ENCODE data around the gene BCAR3.

BCAR3 gene

DNA sequence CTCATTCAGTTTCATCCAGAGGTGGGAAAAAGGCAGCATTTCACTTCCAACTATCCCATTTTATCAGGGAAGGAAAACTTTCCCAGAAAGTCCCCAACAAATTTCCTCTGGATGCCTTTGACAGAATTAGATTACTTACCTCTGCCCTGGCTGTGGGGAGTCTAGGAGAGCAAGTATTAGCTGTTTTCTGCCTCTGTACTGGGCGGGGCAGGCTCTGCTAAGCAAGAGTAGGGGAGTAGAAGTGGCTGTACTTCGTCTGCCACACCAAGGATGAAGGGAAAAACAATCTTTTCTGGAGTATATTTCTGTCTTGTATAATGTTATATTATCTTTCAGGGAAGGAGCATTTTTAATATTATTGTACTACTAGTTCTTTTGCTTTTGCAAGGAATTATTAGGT lies 155.2 kb downstream of the BCAR3 start:
- Histone ChIP-seq H3K23ac (ENCODE audit: low read length in 2 of 2) (no peak overlapping the region), H3K27ac (ENCODE audit: low read length, poor library complexity, severe bottlenecking) (no peak overlapping the region), H4K8ac (ENCODE audit: low read length) (no peak overlapping the region), H4K91ac (ENCODE audit: low read length) (no peak overlapping the region), H3K4me3 (ENCODE audit: insufficient read depth in 1 of 2, low read depth in 1 of 2, low read length in 2 of 2) (no peak overlapping the region), H3K9ac (ENCODE audit: low read length) (no peak overlapping the region), H2BK12ac (ENCODE audit: low read length in 2 of 2) (no peak overlapping the region), H3K4ac (ENCODE audit: low read depth in 1 of 2, low read length in 2 of 2) (no peak overlapping the region), H2AK5ac (ENCODE audit: low read length, severe bottlenecking) (no peak overlapping the region), H3K14ac (ENCODE audit: low read length in 2 of 2) (no peak overlapping the region), H3K27me3 (ENCODE audit: control insufficient read depth in 1 of 2, insufficient read depth in 1 of 2, low read length in 2 of 2) (no peaks in the 10 kb centered on the region), H3K4me2 (ENCODE audit: low read length, poor library complexity, severe bottlenecking) (no peak overlapping the region), H3K36me3 (ENCODE audit: control insufficient read depth in 1 of 2, insufficient read depth in 2 of 2, low read depth in 1 of 2, low read length in 2 of 2) (no peaks in the 10 kb centered on the region), H2BK120ac (ENCODE audit: low read depth, low read length) (no peak overlapping the region), H3K79me1 (replicated peaks; ENCODE audit: low read length, poor library complexity, severe bottlenecking) (peaks cover 7% of the 10 kb centered on the region), H2BK5ac (ENCODE audit: low read depth, low read length, poor library complexity, severe bottlenecking) (no peak overlapping the region), H2AFZ (ENCODE audit: low read depth, low read length) (no peak overlapping the region), H3K9me3 (ENCODE audit: control insufficient read depth, low read length) (no peaks in the 10 kb centered on the region), H3K4me1 (ENCODE audit: control insufficient read depth, insufficient read depth, low read depth, low read length) (no peaks in the 10 kb centered on the region), H2BK15ac (ENCODE audit: low read depth, poor library complexity, severe bottlenecking) (no peak overlapping the region), H3K18ac (ENCODE audit: low read depth in 1 of 2, low read length in 2 of 2) (no peak overlapping the region)
- DNase-seq, result no peak
- WGBS, result 92% methylated on average over 1 of the region's 2 CpGs

- WGBS, result 94% methylated on average over 1 of the region's 1 CpG
- no peak overlapping the region for H2BK12ac ChIP-seq (ENCODE audit: low read length in 2 of 2)
Measured at GRCh38 chr1:93525431-93525830, 156.2 kb downstream of the BCAR3 start.

DNA sequence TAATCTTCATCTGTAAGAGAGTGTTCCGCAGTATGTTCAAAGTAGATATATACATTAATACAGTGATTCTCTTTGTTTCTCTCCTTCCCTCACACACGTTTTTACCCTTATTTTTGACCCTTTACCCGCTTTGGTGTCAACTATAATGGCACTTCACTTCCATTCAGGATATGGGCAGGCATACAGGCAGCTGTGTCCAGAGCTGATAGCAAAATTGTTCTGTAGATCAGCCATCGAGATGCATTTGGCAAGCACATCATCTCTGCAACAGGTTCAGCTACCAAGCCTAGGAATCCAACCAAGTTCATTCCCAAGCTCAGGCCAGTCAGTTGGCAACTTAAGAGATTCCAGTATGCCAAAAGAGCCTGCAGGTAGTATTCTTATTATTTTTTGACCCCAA lies 158.9 kb downstream of the BCAR3 start:
- H3K27ac ChIP-seq (ENCODE audit: low read length, poor library complexity, severe bottlenecking), result no peak overlapping the region
- no peak overlapping the region for H2AK5ac ChIP-seq (ENCODE audit: low read length, severe bottlenecking)
- no peaks in the 10 kb centered on the region for H3K27me3 ChIP-seq (ENCODE audit: control insufficient read depth in 1 of 2, insufficient read depth in 1 of 2, low read length in 2 of 2)
- no peak overlapping the region for H3K18ac ChIP-seq (ENCODE audit: low read depth in 1 of 2, low read length in 2 of 2)
- H3K23ac ChIP-seq (ENCODE audit: low read length in 2 of 2), result no peak overlapping the region
- no peak overlapping the region for H4K8ac ChIP-seq (ENCODE audit: low read length)
- 95% methylated on average over 4 of the region's 4 CpGs for WGBS
- no peak overlapping the region for H2BK120ac ChIP-seq (ENCODE audit: low read depth, low read length)
- peaks cover 13% of the 10 kb centered on the region for H3K79me1 ChIP-seq (replicated peaks; ENCODE audit: low read length, poor library complexity, severe bottlenecking)
- H3K9ac ChIP-seq (ENCODE audit: low read length), result no peak overlapping the region
- H4K91ac ChIP-seq (ENCODE audit: low read length), result no peak overlapping the region
- no peaks in the 10 kb centered on the region for H3K36me3 ChIP-seq (ENCODE audit: control insufficient read depth in 1 of 2, insufficient read depth in 2 of 2, low read depth in 1 of 2, low read length in 2 of 2)
- no peak overlapping the region for H2AFZ ChIP-seq (ENCODE audit: low read depth, low read length)
- peaks cover 3% of the 10 kb centered on the region for H3K4me1 ChIP-seq (ENCODE audit: control insufficient read depth, insufficient read depth, low read depth, low read length)
- H3K4me3 ChIP-seq (ENCODE audit: insufficient read depth in 1 of 2, low read depth in 1 of 2, low read length in 2 of 2), result no peak overlapping the region
- H2BK15ac ChIP-seq (ENCODE audit: low read depth, poor library complexity, severe bottlenecking), result no peak overlapping the region
- H2BK5ac ChIP-seq (ENCODE audit: low read depth, low read length, poor library complexity, severe bottlenecking), result no peak overlapping the region
- H3K4me2 ChIP-seq (ENCODE audit: low read length, poor library complexity, severe bottlenecking), result no peak overlapping the region
- no peak overlapping the region for H3K4ac ChIP-seq (ENCODE audit: low read depth in 1 of 2, low read length in 2 of 2)
- no peaks in the 10 kb centered on the region for H3K9me3 ChIP-seq (ENCODE audit: control insufficient read depth, low read length)
- no peak for DNase-seq
- no peak overlapping the region for H3K14ac ChIP-seq (ENCODE audit: low read length in 2 of 2)
- no peak overlapping the region for H2BK12ac ChIP-seq (ENCODE audit: low read length in 2 of 2)

More at GRCh38 chr1:93525431-93525830, 156.2 kb downstream of the BCAR3 start:
- Histone ChIP-seq H2AFZ (ENCODE audit: low read depth, low read length) (no peak overlapping the region), H2BK120ac (ENCODE audit: low read depth, low read length) (no peak overlapping the region), H4K91ac (ENCODE audit: low read length) (no peak overlapping the region), H3K4ac (ENCODE audit: low read depth in 1 of 2, low read length in 2 of 2) (no peak overlapping the region), H3K18ac (ENCODE audit: low read depth in 1 of 2, low read length in 2 of 2) (no peak overlapping the region), H2AK5ac (ENCODE audit: low read length, severe bottlenecking) (no peak overlapping the region), H3K23ac (ENCODE audit: low read length in 2 of 2) (no peak overlapping the region), H3K14ac (ENCODE audit: low read length in 2 of 2) (no peak overlapping the region), H3K4me2 (ENCODE audit: low read length, poor library complexity, severe bottlenecking) (no peak overlapping the region), H3K9me3 (ENCODE audit: control insufficient read depth, low read length) (no peaks in the 10 kb centered on the region), H3K36me3 (ENCODE audit: control insufficient read depth in 1 of 2, insufficient read depth in 2 of 2, low read depth in 1 of 2, low read length in 2 of 2) (no peaks in the 10 kb centered on the region), H3K79me1 (replicated peaks; ENCODE audit: low read length, poor library complexity, severe bottlenecking) (peaks cover 10% of the 10 kb centered on the region), H3K27ac (ENCODE audit: low read length, poor library complexity, severe bottlenecking) (no peak overlapping the region), H3K27me3 (ENCODE audit: control insufficient read depth in 1 of 2, insufficient read depth in 1 of 2, low read length in 2 of 2) (no peaks in the 10 kb centered on the region), H2BK15ac (ENCODE audit: low read depth, poor library complexity, severe bottlenecking) (no peak overlapping the region), H3K4me3 (ENCODE audit: insufficient read depth in 1 of 2, low read depth in 1 of 2, low read length in 2 of 2) (no peak overlapping the region), H3K9ac (ENCODE audit: low read length) (no peak overlapping the region), H3K4me1 (ENCODE audit: control insufficient read depth, insufficient read depth, low read depth, low read length) (no peaks in the 10 kb centered on the region), H4K8ac (ENCODE audit: low read length) (no peak overlapping the region), H2BK5ac (ENCODE audit: low read depth, low read length, poor library complexity, severe bottlenecking) (no peak overlapping the region)
- no peak for DNase-seq

- no peak overlapping the region for H4K8ac ChIP-seq (ENCODE audit: low read length)
- H3K9me3 ChIP-seq (ENCODE audit: control insufficient read depth, low read length), result no peaks in the 10 kb centered on the region
- no peak overlapping the region for H3K4me2 ChIP-seq (ENCODE audit: low read length, poor library complexity, severe bottlenecking)
- DNase-seq, result no peak
- no peak overlapping the region for H3K9ac ChIP-seq (ENCODE audit: low read length)
- no peak overlapping the region for H2BK5ac ChIP-seq (ENCODE audit: low read depth, low read length, poor library complexity, severe bottlenecking)
- peaks cover 13% of the 10 kb centered on the region for H3K79me1 ChIP-seq (replicated peaks; ENCODE audit: low read length, poor library complexity, severe bottlenecking)
- no peak overlapping the region for H2BK15ac ChIP-seq (ENCODE audit: low read depth, poor library complexity, severe bottlenecking)
- no peak overlapping the region for H3K18ac ChIP-seq (ENCODE audit: low read depth in 1 of 2, low read length in 2 of 2)
- H3K4me3 ChIP-seq (ENCODE audit: insufficient read depth in 1 of 2, low read depth in 1 of 2, low read length in 2 of 2), result no peak overlapping the region
- H2AFZ ChIP-seq (ENCODE audit: low read depth, low read length), result no peak overlapping the region
- H2BK12ac ChIP-seq (ENCODE audit: low read length in 2 of 2), result no peak overlapping the region
- no peak overlapping the region for H2BK120ac ChIP-seq (ENCODE audit: low read depth, low read length)
- H3K4me1 ChIP-seq (ENCODE audit: control insufficient read depth, insufficient read depth, low read depth, low read length), result peaks cover 3% of the 10 kb centered on the region
- H3K27ac ChIP-seq (ENCODE audit: low read length, poor library complexity, severe bottlenecking), result no peak overlapping the region
- H3K4ac ChIP-seq (ENCODE audit: low read depth in 1 of 2, low read length in 2 of 2), result no peak overlapping the region
- no peak overlapping the region for H3K14ac ChIP-seq (ENCODE audit: low read length in 2 of 2)
- H2AK5ac ChIP-seq (ENCODE audit: low read length, severe bottlenecking), result no peak overlapping the region
- H3K27me3 ChIP-seq (ENCODE audit: control insufficient read depth in 1 of 2, insufficient read depth in 1 of 2, low read length in 2 of 2), result no peaks in the 10 kb centered on the region
- no peak overlapping the region for H3K23ac ChIP-seq (ENCODE audit: low read length in 2 of 2)
- H4K91ac ChIP-seq (ENCODE audit: low read length), result no peak overlapping the region
- H3K36me3 ChIP-seq (ENCODE audit: control insufficient read depth in 1 of 2, insufficient read depth in 2 of 2, low read depth in 1 of 2, low read length in 2 of 2), result no peaks in the 10 kb centered on the region
- WGBS, result no CpG with 5 or more reads among the region's 2 CpGs
Measured at GRCh38 chr1:93521618-93522017, 160.0 kb downstream of the BCAR3 start.

All from mesenchymal stem cell (in vitro differentiated cells and primary cell).